H54 (cell line): ENCODE data around the gene HIRA.
"Not testable (repeated sequence)": the region's sequence is repeated elsewhere in the genome, so short reads cannot be mapped to it uniquely, and the experiment has no call there.

Experiments
- DNase-seq: peaks from one replicate; pipeline ENCODE4 v3.0.0; 2011; ENCODE audit warnings: low spot score, mixed read lengths; ENCODE audit not compliant: insufficient read length
- FAIRE-seq: peaks from 3 replicates; lab custom pipeline; 2011; peaks lifted over from hg19 to GRCh38; lab: Jason Lieb, UNC
- POLR2A ChIP-seq: IDR thresholded peaks from 2 replicates; pipeline ENCODE4 v1.6.1; 2011; ENCODE audit warnings: low read depth, mild to moderate bottlenecking, low read length

HIRA gene

GRCh38 chr22:19351604-19352003 lies 79.9 kb downstream of the HIRA start:
- no peak for DNase-seq
- TF ChIP-seq POLR2A = no peak
- FAIRE-seq = no peak

- TF ChIP-seq POLR2A = no peak
- DNase-seq (no peak), FAIRE-seq (no peak)
Observed at GRCh38 chr22:19350947-19351346, 80.6 kb downstream of the HIRA start.

GRCh38 chr22:19350476-19350859 lies 81.1 kb downstream of the HIRA start:
- no peak for TF ChIP-seq POLR2A
- FAIRE-seq = no peak
- no peak for DNase-seq

GRCh38 chr22:19349778-19350475 lies 81.6 kb downstream of the HIRA start:
- TF ChIP-seq POLR2A = no peak
- FAIRE-seq (no peak), DNase-seq (no peak)

- FAIRE-seq = no peak
- TF ChIP-seq POLR2A = no peak
- DNase-seq = no peak
Observed at GRCh38 chr22:19346677-19347265, 84.8 kb downstream of the HIRA start.

- no peak for DNase-seq
- no peak for FAIRE-seq
- TF ChIP-seq POLR2A = no peak
Observed at GRCh38 chr22:19344420-19344819, 87.1 kb downstream of the HIRA start.

GRCh38 chr22:19343470-19343869 lies 88.1 kb downstream of the HIRA start:
- FAIRE-seq (no peak), DNase-seq (no peak)

GRCh38 chr22:19341500-19341899 lies 90.0 kb downstream of the HIRA start:
- FAIRE-seq (no peak), DNase-seq (no peak)
- TF ChIP-seq POLR2A = no peak

More at GRCh38 chr22:19343470-19343869, 88.1 kb downstream of the HIRA start:
- no peak for TF ChIP-seq POLR2A

- DNase-seq (no peak), FAIRE-seq (no peak)
- TF ChIP-seq POLR2A = no peak
Observed at GRCh38 chr22:19337137-19337536, 94.4 kb downstream of the HIRA start.

GRCh38 chr22:19336133-19337075 lies 95.1 kb downstream of the HIRA start:
- FAIRE-seq (no peak), DNase-seq (no peak)
- TF ChIP-seq POLR2A = no peak

- FAIRE-seq (no peak), DNase-seq (no peak)
- TF ChIP-seq POLR2A = no peak
Observed at GRCh38 chr22:19331975-19332374, 99.6 kb downstream of the HIRA start.

GRCh38 chr22:19331474-19331873 lies 100.1 kb downstream of the HIRA start:
- FAIRE-seq = no peak
- no peak for TF ChIP-seq POLR2A
- DNase-seq = no peak

GRCh38 chr22:19330865-19331418 lies 100.6 kb downstream of the HIRA start:
- FAIRE-seq (no peak), DNase-seq (no peak)
- no peak for TF ChIP-seq POLR2A

- DNase-seq, FAIRE-seq: not testable (repeated sequence)
Observed at GRCh38 chr22:19330205-19330604, 101.3 kb downstream of the HIRA start.

- no peak for TF ChIP-seq POLR2A
- no peak for DNase-seq
- no peak for FAIRE-seq
Observed at GRCh38 chr22:19329454-19329853, 102.1 kb downstream of the HIRA start.
